Lung (tissue), 12 donors: ENCODE results near the gene CRTC3. TPM values are rescaled to one million over a fixed set of nuclear protein-coding genes. Genes with fewer than 3 reads are reported as not detected.

ENCODE experiments used
- ATAC-seq: fragments of 200-7000 bp; cut with Tn5 transposase; one replicate; pipeline ENCODE4 v1.9.1; 2020; ENCODE audit warnings: moderate number of reproducible peaks; ENCODE audit not compliant: insufficient read depth, low FRiP score
- DNase-seq, 3 donors: peaks; one replicate each; pipeline ENCODE4 v3.0.0-alpha.2; 2013 to 2017
- H3K27ac ChIP-seq, 2 donors: one replicate each; pipeline ENCODE4 v1.5.1; 2013; ENCODE audit warnings: mild to moderate bottlenecking in 2 of 2, moderate library complexity in 2 of 2, control low read depth in 1 of 2, inconsistent platforms in 1 of 2, low read depth in 1 of 2, low read length in 1 of 2
- H3K27me3 ChIP-seq, 3 donors: one replicate each; pipeline ENCODE4 v1.5.1; 2013; ENCODE audit warnings: low read length in 2 of 3; ENCODE audit not compliant: control insufficient read depth in 3 of 3, insufficient read depth in 3 of 3
- H3K36me3 ChIP-seq, 4 donors: one replicate each; pipeline ENCODE4 v1.5.1; 2013; ENCODE audit warnings: low read length in 4 of 4, mild to moderate bottlenecking in 1 of 4, moderate library complexity in 1 of 4; ENCODE audit not compliant: control insufficient read depth in 4 of 4, insufficient read depth in 4 of 4
- H3K4me1 ChIP-seq, 5 donors: one replicate each; pipeline ENCODE4 v1.5.1; 2013; ENCODE audit warnings: low read length in 5 of 5, mild to moderate bottlenecking in 2 of 5, moderate library complexity in 1 of 5; ENCODE audit not compliant: control insufficient read depth in 5 of 5, insufficient read depth in 5 of 5
- H3K4me3 ChIP-seq: one replicate; pipeline ENCODE4 v1.5.1; 2013; ENCODE audit warnings: mild to moderate bottlenecking, control low read depth, moderate library complexity
- H3K9ac ChIP-seq, 2 donors: one replicate each; pipeline ENCODE4 v1.5.1; 2013; ENCODE audit warnings: low read length in 2 of 2, control low read depth in 1 of 2; ENCODE audit not compliant: insufficient read depth in 1 of 2
- H3K9me3 ChIP-seq, 4 donors: one replicate each; pipeline ENCODE4 v1.5.1; 2013; ENCODE audit warnings: low read length in 3 of 4, mild to moderate bottlenecking in 1 of 4, moderate library complexity in 1 of 4; ENCODE audit not compliant: control insufficient read depth in 4 of 4, insufficient read depth in 3 of 4
- WGBS, 2 donors: extraction: QIAGEN DNeasy Blood & Tissue Kit; methylation state at CpG; one replicate each; pipeline ENCODE4 v1.1.7; 2013; 5-methylcytosine and 5-hydroxymethylcytosine counted together
- polyA plus RNA-seq, 2 donors: library from polyadenylated mRNA; stranded (reverse); fragments of 200-250 nt; gene quantifications; one replicate each; pipeline ENCODE4 v1.2.1, GENCODE V29; 2013
- total RNA-seq, 2 donors: library from RNA; depleted of rRNA in 1 of 2; stranded (reverse); fragments of >200 nt in 1 of 2; gene quantifications; one replicate each; pipeline ENCODE4 v1.2.1, GENCODE V29; 2014 to 2021
- TF ChIP-seq, protein P1 (sequence below): IDR thresholded peaks from 2 replicates; pipeline ENCODE4 v1.5.1; 2012; ENCODE audit warnings: mild to moderate bottlenecking; ENCODE audit errors: control extremely low read depth, extremely low read depth
- donor health status: control.
- donor health status: control.
- donor health status: Bipolar disorder and iron deficiency.
- donor health status: healthy.
- donor health status: DM: yes; HTN: yes; CAD: no.

CRTC3 gene
- total and polyA plus RNA-seq, 4 donors, result 12.0 to 47.9 (median 28.2) TPM

GRCh38 chr15:90681056-90681455, 151.3 kb downstream of the CRTC3 start:
- Histone ChIP-seq H3K27ac (peak overlapping the region in 1 of 2 donors; percentile 7), H3K4me1 (no peaks in the 10 kb centered on the region), H3K9ac (no peak overlapping the region), H3K9me3 (no peaks in the 10 kb centered on the region), H3K36me3 (no peaks in the 10 kb centered on the region), H3K27me3 (no peaks in the 10 kb centered on the region), H3K4me3 (no peak overlapping the region)
- DNase-seq (no peak), ATAC-seq (no peak)
- TF ChIP-seq, protein P1, sequence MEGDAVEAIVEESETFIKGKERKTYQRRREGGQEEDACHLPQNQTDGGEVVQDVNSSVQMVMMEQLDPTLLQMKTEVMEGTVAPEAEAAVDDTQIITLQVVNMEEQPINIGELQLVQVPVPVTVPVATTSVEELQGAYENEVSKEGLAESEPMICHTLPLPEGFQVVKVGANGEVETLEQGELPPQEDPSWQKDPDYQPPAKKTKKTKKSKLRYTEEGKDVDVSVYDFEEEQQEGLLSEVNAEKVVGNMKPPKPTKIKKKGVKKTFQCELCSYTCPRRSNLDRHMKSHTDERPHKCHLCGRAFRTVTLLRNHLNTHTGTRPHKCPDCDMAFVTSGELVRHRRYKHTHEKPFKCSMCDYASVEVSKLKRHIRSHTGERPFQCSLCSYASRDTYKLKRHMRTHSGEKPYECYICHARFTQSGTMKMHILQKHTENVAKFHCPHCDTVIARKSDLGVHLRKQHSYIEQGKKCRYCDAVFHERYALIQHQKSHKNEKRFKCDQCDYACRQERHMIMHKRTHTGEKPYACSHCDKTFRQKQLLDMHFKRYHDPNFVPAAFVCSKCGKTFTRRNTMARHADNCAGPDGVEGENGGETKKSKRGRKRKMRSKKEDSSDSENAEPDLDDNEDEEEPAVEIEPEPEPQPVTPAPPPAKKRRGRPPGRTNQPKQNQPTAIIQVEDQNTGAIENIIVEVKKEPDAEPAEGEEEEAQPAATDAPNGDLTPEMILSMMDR, result no peak
- 100% methylated on average over 1 of the region's 1 CpG for WGBS, 2 donors

DNA sequence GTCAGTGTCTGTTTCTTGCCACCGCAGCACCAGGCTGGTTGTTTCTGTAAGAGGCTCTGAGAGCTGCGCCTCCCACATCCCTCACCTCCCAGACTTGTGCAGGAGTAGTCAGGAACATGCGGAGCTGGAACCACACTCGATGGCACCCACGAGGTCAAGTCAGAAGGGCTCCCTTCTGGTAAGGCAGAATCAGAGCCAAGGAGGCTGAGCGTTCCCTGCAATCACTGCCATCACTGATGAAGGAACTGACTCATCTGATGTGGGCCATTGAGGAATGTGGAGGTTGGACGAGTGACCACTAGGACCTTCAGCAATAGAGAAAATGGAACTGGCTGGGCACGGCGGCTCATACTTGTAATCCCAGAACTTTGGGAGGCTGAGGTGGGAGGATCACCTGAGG, 151.8 kb downstream of the CRTC3 start:
- no peaks in the 10 kb centered on the region for H3K9me3 ChIP-seq
- ATAC-seq, result peak; percentile 42
- H3K36me3 ChIP-seq, result no peaks in the 10 kb centered on the region
- peak overlapping the region in 1 of 2 donors; percentile 7 for H3K27ac ChIP-seq
- H3K27me3 ChIP-seq, result no peaks in the 10 kb centered on the region
- DNase-seq, result no peak
- whole genome bisulfite sequencing, 2 donors, result 89 to 92% methylated on average over 9 of the region's 9 CpGs
- TF ChIP-seq, protein P1, result no peak
- H3K4me3 ChIP-seq, result no peak overlapping the region
- H3K9ac ChIP-seq, result no peak overlapping the region
- H3K4me1 ChIP-seq, result no peaks in the 10 kb centered on the region

- TF ChIP-seq, protein P1, result no peak
- DNase-seq, result no peak
- Histone ChIP-seq H3K4me1 (no peaks in the 10 kb centered on the region), H3K9me3 (no peaks in the 10 kb centered on the region), H3K27ac (no peak overlapping the region), H3K9ac (no peak overlapping the region), H3K27me3 (no peaks in the 10 kb centered on the region), H3K4me3 (no peak overlapping the region), H3K36me3 (no peaks in the 10 kb centered on the region)
- WGBS, 2 donors, result 88 to 89% methylated on average over 10 of the region's 10 CpGs
- ATAC-seq, result no peak
Measured at GRCh38 chr15:90683371-90683770, 153.6 kb downstream of the CRTC3 start.

- Histone ChIP-seq H3K4me1 (no peaks in the 10 kb centered on the region), H3K9me3 (no peaks in the 10 kb centered on the region), H3K27me3 (no peaks in the 10 kb centered on the region), H3K27ac (no peak overlapping the region), H3K4me3 (no peak overlapping the region), H3K9ac (no peak overlapping the region), H3K36me3 (no peaks in the 10 kb centered on the region)
- ATAC-seq (no peak), DNase-seq (no peak)
- WGBS, 2 donors, result 92 to 93% methylated on average over 4 of the region's 4 CpGs
- TF ChIP-seq, protein P1, result no peak
Measured at GRCh38 chr15:90683876-90684275, 154.2 kb downstream of the CRTC3 start.
